Stimulated activated CD8-positive, alpha-beta memory T cell treated with anti-CD3 and anti-CD28 coated beads, Interleukin-7, amount 100 ng/mL, for 4 hours (primary cell): Measurements from ENCODE around the gene TRIM22.
A peak's percentile ranks its signal among the peaks of the same experiment; 100 is the strongest.
"Not testable (repeated sequence)": the region's sequence is repeated elsewhere in the genome, so short reads cannot be mapped to it uniquely, and the experiment has no call there.

ENCODE experiments used
- DNase-seq, 2 donors: peaks; one replicate each; pipeline ENCODE4 v3.0.0-alpha.2; 2020; ENCODE audit warnings: low read depth in 2 of 2

The TRIM22 gene

DNA sequence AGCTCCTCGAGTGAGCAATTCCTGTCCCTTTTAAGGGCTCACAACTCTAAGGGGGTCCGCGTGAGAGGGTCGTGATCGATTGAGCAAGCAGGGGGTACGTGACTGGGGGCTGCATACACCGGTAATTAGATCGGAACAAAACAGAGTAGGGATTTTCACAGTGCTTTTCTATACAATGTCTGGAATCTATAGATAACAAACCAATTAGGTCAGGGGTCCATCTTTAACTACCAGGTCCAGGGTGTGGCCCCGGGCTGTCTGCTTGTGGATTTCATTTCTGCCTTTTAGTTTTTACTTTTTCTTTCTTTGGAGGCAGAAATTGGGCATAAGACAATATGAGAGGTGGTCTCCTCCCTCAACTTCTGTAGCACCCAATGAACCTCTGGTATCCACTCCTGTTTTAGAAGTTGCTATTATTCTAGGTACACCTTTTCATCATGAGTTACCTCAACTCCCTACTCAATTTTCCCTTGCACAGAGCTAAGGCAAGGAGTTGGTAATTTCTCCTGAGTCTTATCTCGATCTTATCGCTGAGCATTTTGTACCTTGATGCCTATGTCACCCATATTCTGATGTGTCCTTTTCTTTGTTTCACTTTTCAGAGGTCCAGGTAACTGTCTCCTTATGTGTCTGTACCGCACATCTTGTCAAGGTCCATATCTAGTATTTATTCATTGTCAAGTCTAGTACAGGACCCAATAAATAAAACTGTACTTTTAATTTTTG, 1.8 kb downstream of the TRIM22 start:
- not testable (repeated sequence) for DNase-seq

DNA sequence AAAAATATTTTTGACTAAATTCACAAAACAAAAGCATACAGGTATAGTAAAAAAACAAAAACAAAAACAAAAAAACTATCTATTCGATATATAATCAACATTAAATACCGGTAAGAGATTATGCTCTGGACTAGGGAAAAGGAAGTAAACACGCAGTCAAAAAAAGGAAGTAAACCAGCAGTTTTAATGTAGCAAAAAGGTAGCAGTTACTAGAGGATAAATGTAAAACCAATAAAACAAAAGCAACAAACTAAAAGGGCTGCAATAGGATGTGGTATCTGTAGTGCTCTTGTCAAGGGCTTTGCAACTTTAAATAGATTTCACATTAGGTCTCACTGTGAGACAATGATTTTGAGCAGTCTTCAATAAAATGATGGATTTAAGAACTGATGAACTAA, 2.4 kb downstream of the TRIM22 start:
- no peak for DNase-seq

DNA sequence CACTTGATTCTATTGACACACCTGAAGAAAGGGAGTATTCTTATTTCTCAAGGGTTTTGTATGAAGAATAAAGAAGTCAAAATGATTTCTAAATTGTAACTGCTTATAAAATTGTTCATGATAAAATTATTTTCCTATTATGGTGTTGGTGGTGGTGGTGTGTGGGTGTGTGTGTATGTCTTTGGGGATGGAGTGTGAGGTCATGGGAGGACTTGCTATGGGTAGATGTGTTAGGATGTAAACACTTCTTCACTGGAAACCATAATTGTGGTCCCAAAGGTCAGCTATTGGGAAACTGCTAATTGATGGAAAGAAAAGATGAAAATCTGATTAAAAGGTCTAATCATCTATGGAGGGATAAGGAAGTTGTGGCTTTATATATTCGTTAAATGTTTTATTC, 5.1 kb downstream of the TRIM22 start:
- peak; percentile 7 to 12 for DNase-seq

DNA sequence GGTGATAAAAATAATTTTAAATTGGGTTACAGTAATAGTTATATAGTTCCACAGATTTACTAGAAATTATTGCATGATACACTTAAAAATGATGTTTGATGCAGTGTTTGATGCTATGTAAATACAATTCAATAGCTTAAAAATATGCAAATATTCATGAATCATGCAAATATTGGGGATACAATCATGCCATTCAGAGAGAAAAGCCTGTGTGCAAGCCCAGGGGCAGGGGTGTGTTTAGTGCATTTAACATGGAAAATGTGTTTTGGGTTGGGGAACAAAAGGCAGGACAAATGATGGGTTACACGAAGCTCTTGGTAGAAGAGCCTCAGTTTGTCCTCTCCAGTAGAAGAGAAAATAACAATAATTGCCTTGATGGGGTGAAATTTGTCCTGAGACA, 6.0 kb downstream of the TRIM22 start:
- no peak for DNase-seq

DNA sequence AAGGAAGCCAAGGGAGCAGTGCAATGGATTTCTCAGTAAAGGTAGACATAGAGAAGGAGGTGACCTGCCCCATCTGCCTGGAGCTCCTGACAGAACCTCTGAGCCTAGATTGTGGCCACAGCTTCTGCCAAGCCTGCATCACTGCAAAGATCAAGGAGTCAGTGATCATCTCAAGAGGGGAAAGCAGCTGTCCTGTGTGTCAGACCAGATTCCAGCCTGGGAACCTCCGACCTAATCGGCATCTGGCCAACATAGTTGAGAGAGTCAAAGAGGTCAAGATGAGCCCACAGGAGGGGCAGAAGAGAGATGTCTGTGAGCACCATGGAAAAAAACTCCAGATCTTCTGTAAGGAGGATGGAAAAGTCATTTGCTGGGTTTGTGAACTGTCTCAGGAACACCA, 6.6 kb downstream of the TRIM22 start:
- no peak for DNase-seq

DNA sequence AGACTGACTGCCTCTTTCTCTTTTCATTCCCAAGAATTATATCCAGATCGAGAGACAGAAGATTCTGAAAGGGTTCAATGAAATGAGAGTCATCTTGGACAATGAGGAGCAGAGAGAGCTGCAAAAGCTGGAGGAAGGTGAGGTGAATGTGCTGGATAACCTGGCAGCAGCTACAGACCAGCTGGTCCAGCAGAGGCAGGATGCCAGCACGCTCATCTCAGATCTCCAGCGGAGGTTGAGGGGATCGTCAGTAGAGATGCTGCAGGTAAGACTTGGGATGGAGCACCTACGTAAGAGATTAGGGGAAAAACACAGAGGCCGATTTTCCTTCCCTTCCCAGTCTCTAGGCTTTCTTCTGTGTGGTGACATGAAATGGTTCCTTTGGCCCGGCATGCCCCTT, 8.7 kb downstream of the TRIM22 start:
- no peak for DNase-seq

DNA sequence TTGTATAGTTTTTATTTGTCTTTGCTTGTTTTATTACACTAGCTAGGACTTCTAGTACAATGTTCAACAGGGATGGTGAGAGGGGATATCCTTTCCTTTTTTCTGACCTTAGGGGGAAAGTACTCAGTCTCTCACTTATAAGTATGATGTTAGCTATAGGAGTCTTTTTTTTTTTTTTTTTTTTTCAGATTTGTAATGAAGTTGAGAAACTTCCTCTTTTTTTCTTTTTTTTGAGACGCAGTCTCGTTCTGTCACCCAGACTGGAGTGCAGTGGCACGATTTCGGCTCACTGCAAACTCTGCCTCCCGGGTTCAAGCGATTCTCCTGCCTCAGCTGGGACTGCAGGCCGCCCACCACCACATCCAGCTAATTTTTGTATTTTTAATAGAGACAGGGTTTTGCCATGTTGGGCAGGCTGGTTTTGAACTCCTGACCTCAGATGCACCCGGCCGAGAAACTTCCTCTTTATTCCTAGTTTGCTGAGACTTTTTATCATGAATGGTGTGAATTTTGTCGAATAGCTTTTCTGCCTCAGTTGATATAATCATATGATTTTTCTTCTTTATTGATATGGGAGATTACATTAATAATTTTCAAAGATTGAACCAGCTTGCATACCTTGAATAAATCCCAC, 10.9 kb downstream of the TRIM22 start:
- no peak for DNase-seq

DNA sequence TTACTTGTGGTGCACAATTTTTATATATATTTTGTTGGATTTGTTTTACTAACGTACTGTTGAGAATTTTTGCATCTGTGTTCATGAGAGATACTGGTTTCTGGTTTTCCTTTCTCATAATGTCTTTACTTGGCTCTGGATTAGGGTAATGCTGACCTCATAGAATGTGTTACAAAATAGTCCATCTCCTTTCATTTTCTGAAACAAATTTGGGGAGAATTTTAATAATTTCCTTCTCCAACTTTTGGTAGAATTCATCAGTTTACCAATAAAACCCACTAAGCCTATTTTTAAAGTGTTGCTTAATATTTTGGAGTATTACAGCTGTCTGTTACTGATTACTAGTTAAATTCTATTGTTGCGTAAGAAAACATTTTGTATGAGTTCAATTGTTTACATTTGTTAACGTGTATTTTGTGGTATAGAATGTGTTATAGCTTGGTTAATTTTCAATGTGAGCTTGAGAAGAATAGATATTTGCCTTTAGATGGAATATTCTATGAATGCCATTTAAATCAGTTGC, 11.5 kb downstream of the TRIM22 start:
- no peak for DNase-seq

DNA sequence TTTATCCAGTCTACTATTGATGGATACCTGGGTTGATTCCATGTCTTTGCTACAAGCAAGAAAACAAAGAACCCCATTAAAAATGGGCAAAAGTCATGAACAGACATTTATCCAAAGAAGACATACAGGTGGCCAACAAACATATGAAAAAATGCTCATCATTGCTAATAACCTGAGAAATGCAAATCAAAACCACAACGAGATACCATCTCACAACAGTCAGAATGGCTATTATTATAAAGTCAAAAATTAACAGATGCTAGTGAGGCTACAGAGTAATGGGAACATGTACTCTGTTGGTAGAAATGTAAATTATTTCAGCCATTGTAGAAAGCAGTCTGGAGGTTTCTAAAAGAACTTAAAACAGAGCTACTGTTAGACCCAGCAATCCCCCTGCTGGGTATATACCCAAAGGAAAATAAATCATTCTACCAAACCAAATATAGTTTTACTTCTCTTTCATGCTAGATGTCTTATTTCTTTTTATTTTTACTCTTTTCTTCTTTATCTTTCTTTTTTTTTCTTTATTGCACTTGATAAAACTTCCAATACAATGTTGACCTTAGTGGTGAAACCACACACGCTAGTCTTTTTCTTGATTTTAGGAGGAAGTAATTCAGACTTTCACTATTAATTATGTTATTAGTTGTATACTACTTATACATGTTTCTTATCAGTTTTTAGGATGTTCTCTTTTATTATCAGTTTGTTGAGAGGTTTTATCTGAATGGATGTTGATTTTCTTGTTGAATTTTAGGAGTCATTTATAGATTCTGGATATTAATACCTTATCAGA, 14.3 kb downstream of the TRIM22 start:
- no peak for DNase-seq

DNA sequence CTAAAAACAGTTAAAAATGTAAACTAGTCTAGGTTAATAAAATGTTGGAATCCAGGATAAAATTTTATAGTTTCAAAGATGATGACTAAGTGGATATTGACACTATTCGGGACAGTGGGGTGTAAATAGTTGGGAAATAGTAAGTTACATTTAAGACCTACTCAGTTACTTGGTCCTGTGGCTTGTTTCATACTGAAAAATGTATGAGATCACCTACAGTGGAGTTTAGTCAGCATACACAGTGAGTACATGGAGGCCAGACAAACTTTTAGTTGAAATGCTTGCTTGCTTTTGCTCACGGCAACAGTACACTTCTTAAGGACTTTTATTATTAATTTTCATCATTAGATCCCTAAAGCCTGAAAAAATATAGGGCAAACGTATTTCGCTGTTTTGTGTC, 16.1 kb downstream of the TRIM22 start:
- DNase-seq: no peak

DNA sequence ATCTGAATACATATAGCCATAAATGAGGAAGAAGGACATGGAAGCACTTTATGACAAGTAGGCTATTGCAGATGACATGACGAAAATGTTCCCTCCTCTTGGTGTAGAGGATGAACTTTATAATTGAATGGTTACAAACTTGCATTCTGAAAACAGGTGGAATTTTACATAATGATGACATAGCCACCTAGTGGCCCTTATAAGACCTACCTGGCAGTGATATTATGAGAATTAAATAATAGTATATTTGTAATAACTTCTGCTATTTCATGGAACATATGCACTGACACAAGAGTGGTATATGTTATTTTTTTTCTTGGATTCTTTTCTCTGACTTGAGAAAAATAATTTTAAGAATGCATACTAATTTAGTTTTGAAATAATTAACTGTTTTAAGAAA, 22.9 kb downstream of the TRIM22 start:
- DNase-seq: no peak

DNA sequence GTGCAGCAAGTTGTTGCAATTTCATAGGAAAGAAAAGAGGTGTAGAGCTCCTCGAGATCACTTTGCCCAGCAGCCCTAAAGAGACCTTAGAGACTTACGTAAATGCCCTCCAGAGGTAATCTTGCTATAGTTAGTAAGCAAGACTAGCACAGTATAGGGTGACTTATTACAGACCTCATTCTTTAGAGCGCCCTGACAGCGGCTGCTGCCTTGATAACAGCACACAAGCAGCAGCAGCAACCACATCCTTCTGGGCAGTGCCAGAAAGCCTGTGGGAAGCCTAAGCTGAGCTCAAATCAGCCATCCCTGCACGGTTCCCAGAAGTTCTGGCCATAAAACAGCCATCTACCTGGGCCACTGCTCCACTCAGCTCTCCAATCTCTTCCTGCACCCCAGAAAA, 24.1 kb downstream of the TRIM22 start:
- no peak for DNase-seq

DNA sequence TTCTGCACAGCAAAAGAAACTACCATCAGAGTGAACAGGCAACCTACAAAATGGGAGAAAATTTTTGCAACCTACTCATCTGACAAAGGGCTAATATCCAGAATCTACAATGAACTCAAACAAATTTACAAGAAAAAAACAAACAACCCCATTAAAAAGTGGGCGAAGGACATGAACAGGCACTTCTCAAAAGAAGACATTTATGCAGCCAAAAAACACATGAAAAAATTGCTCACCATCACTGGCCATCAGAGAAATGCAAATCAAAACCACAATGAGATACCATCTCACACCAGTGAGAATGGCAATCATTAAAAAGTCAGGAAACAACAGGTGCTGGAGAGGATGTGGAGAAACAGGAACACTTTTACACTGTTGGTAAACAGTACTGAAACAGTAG, 26.9 kb downstream of the TRIM22 start:
- DNase-seq: not testable (repeated sequence)

DNA sequence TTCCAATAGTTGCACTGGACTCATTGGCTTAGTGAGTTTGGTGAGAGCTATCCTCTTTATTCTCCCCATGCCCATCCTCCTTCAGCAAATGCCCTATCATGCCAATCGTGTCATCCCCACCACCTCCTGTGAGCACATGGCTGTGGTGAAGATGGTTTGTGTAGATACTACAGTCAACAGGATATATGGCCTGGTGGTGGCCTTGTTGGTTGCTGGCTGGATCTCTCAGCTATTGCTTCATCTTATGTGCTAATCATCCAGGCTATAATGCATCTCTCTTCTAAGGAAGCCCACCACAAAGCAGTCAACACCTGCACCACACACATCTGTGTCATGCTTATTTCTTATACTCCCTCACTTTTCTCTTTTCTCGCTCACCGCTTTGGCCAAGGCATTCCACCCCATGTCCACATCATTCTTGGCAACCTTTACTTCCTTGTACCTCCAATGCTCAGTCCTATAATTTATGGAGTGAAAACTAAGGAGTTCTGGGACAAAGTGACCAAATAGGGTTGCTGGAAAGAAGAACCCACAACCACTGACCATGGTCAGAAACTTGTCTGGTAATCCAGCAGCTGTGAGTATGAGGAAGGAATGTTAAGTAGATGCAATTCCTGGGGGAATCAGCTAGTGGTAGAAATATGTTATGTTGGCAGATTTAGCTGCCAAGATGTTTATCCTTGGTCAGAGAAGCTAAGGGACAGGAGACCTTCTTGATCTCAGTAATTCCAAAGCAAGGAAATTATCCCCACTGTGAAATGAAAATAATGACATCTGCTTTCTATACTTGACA, 30.3 kb downstream of the TRIM22 start:
- DNase-seq: no peak

DNA sequence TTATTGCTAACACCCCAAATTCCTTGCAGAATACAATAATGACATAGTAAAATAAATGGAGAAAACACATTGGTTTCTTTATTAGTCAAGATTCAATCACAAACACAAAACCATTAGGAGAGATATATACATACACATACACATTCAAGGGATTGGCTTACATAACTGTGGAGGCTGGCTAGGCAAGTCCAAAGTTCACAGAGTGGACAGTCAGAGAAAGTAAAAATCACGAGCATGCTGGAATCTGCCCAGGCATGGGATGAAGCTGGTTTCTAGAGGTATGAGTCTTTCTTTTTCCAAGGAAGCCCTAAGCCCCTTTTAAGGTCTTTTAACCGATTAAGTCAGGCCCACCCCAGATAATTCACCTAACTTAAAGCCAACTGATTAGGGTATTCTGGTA, 33.0 kb downstream of the TRIM22 start:
- DNase-seq: no peak

DNA sequence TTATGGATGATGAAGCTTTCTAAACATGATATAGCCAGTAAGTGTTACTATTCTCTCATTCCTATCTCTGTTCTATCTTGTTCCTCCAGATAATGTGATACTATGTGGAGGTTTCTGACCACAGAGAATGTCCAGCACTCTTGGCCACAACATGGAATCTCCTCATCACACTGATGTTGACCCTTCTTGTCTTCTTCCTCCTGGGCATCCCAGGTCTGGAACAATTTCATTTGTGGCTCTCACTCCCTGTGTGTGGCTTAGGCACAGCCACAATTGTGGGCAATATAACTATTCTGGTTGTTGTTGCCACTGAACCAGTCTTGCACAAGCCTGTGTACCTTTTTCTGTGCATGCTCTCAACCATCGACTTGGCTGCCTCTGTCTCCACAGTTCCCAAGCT, 36.8 kb downstream of the TRIM22 start:
- no peak for DNase-seq

DNA sequence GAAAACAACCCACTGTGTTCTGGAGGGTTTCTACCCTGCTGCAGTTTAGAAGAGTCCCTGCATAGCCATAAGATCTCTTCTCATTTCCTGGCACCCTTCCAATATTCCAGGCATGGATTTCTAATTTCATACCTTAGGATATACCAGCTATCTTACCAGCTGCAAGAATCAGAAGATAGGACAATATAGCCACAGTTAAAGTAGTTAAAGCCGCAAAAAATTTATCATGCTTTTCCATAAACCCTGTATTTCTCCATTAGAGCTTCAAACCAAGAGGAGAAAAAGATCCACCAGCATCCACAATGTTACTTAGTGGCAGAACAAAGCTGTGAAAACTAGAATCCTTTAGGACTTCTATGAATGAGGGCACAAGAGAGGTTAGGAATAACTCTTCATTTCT, 38.1 kb downstream of the TRIM22 start:
- DNase-seq: no peak

DNA sequence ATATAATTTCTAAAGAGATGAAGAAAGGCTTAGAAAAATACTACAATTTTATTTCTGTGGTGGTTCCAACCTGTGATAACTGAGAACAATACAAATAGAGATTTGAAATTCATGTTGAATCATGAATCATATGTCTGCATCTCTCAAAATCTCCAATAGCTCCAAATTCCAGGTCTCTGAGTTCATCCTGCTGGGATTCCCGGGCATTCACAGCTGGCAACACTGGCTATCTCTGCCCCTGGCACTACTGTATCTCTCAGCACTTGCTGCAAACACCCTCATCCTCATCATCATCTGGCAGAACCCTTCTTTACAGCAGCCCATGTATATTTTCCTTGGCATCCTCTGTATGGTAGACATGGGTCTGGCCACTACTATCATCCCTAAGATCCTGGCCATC, 46.8 kb downstream of the TRIM22 start, which contains the start of gene OR56B1:
TSS of gene OR56B1 (plus strand) at position 53 of the 400 bp plus-strand sequence. CDS start at position 122, 69 bp downstream.
- no peak for DNase-seq

DNA sequence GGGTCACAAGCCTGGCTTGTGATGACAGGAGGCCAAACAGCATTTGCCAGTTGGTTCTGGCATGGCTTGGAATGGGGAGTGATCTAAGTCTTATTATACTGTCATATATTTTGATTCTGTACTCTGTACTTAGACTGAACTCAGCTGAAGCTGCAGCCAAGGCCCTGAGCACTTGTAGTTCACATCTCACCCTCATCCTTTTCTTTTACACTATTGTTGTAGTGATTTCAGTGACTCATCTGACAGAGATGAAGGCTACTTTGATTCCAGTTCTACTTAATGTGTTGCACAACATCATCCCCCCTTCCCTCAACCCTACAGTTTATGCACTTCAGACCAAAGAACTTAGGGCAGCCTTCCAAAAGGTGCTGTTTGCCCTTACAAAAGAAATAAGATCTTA, 47.5 kb downstream of the TRIM22 start:
- no peak for DNase-seq

DNA sequence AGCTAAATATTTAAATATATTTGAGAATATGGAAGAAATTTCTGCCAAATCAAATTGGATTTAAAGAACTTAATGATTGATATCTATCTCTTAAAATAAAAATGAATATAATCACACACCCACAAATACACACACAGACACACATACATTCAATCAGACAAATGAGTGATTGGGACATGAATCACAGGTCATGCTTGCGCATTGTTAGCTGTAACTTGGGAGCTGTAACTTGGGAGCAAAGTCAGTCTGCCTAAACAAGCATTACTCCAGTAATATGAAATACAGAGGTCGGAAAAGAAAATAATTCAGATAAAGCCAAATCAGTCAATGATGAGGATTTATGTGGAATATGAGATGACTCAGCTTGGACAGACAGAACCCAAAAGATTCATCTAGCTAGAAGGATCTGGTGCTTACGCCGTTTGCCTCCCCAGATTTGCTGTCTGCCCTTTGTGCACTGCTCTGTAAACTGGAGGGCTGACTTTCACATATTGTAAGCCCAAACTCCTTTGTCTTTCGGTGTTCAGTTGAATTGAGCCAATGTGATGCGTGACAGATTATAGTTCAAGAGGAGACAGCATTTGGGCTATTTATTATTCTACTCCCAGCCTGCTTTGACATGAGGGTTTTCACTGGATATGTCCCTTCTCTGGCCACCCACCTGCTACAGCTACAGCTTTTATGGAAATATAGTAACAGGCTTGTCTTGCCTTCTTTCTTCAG, 48.2 kb downstream of the TRIM22 start:
- no peak for DNase-seq

DNA sequence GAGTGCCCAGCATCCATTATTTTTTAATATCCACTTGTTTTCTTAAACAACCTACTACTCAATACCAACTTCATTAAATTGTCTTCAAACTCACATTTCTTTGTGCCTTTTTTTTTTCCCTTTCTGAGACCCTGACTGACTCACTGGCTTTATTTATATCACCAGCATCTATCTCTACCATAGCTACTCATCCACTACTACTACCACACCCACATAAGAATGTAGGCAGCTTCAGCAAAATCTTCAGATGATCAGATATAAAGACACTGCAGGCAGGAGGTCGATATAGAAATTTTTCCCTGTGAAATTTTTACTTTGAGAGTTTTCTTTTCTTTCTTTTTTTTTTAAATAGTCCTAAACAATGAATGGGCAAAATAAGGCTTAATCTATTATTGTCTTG, 48.8 kb downstream of the TRIM22 start:
- DNase-seq: no peak
